Endothelial cell (in vitro differentiated cells): ENCODE measurements around the gene ZG16B. TPM values are rescaled to one million over a fixed set of nuclear protein-coding genes. Genes with fewer than 3 reads are reported as not detected.

Source experiments
- DNase-seq: peaks from one replicate; pipeline ENCODE4 v3.0.0; 2021; ENCODE audit warnings: low spot score
- H3K27ac Mint-ChIP-seq: one replicate; pipeline ENCODE4 v1.8.0; 2021; ENCODE audit warnings: mixed read lengths, inconsistent platforms; ENCODE audit not compliant: unreplicated experiment
- H3K27me3 Mint-ChIP-seq: one replicate; pipeline ENCODE4 v1.8.0; 2021; ENCODE audit warnings: mild to moderate bottlenecking, moderate library complexity, mixed read lengths, inconsistent platforms; ENCODE audit not compliant: unreplicated experiment
- H3K36me3 Mint-ChIP-seq: one replicate; pipeline ENCODE4 v1.8.0; 2021; ENCODE audit warnings: mild to moderate bottlenecking, low read depth, mixed read lengths, inconsistent platforms; ENCODE audit not compliant: unreplicated experiment
- H3K4me1 Mint-ChIP-seq: one replicate; pipeline ENCODE4 v1.8.0; 2021; ENCODE audit warnings: mild to moderate bottlenecking, mixed read lengths, inconsistent platforms; ENCODE audit not compliant: unreplicated experiment
- H3K4me3 Mint-ChIP-seq: one replicate; pipeline ENCODE4 v1.8.0; 2021; ENCODE audit warnings: mild to moderate bottlenecking, mixed read lengths, inconsistent platforms; ENCODE audit not compliant: unreplicated experiment
- H3K9me3 Mint-ChIP-seq: one replicate; pipeline ENCODE4 v1.8.0; 2021; ENCODE audit warnings: mixed read lengths, inconsistent platforms; ENCODE audit not compliant: unreplicated experiment
- total RNA-seq: library from RNA; stranded (reverse); fragmentation: NEBNext Ultra II Directional; extraction: Animal tissue kit (Norgen Biotek cat#: 25700); gene quantifications from one replicate; pipeline ENCODE4 v1.2.1, GENCODE V29; 2021; ENCODE audit not compliant: unreplicated experiment
- TF ChIP-seq, protein P1 (sequence below): fragments of 200-600 bp; sonication (generic); IDR thresholded peaks from one replicate; pipeline ENCODE4 v1.5.0; 2021; ENCODE audit warnings: antibody characterized with exemption; ENCODE audit not compliant: unreplicated experiment

Gene ZG16B
- total RNA-seq, 1 donor from 2014 or later = 1.3 TPM

DNA sequence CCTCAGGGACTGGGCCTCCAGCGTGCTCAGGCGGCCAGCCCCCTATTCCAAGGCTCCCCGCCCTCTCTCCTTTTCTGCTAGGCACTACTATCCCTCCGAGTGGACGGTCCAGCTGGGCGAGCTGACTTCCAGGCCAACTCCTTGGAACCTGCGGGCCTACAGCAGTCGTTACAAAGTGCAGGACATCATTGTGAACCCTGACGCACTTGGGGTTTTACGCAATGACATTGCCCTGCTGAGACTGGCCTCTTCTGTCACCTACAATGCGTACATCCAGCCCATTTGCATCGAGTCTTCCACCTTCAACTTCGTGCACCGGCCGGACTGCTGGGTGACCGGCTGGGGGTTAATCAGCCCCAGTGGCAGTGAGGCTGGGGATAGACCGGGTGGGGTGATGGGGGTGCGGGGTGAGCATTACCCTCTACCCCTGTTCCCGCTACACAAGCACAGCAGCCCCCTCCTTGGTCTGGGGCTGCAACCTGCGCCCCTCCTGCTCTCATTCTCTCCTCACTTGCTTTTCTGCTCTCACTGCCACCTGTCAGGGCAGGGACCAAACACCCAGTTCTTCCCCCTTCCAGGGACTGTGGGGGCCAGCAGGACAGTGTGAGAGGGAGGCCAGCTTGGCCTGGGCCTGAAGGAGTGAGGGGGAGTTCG, 30.8 kb upstream of the ZG16B start:
- H3K27me3 Mint-ChIP-seq = no peaks in the 10 kb centered on the region
- no peak for DNase-seq

DNA sequence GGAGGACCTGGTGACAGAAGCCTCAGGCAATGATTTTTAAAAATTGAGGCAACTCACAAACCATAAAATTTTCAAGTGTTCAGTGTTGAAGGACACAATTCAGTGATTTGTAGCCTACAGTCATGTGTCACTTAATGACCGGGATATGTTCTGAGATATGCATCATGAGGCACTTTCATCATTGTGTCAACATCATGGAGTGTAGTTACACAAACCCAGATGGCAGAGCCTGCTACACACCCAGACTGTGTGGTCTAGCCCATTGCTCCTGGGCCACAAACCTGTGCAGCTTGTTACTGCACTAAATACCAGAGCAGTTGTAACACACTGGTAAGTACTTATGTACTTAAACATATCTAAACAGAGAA, 30.3 kb upstream of the ZG16B start:
- no peak overlapping the region for H3K27ac Mint-ChIP-seq
- no peaks in the 10 kb centered on the region for H3K27me3 Mint-ChIP-seq
- H3K4me1 Mint-ChIP-seq = no peaks in the 10 kb centered on the region
- DNase-seq = no peak
- H3K9me3 Mint-ChIP-seq = no peaks in the 10 kb centered on the region
- no peaks in the 10 kb centered on the region for H3K36me3 Mint-ChIP-seq
- TF ChIP-seq, protein P1, sequence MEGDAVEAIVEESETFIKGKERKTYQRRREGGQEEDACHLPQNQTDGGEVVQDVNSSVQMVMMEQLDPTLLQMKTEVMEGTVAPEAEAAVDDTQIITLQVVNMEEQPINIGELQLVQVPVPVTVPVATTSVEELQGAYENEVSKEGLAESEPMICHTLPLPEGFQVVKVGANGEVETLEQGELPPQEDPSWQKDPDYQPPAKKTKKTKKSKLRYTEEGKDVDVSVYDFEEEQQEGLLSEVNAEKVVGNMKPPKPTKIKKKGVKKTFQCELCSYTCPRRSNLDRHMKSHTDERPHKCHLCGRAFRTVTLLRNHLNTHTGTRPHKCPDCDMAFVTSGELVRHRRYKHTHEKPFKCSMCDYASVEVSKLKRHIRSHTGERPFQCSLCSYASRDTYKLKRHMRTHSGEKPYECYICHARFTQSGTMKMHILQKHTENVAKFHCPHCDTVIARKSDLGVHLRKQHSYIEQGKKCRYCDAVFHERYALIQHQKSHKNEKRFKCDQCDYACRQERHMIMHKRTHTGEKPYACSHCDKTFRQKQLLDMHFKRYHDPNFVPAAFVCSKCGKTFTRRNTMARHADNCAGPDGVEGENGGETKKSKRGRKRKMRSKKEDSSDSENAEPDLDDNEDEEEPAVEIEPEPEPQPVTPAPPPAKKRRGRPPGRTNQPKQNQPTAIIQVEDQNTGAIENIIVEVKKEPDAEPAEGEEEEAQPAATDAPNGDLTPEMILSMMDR = no peak
- no peak overlapping the region for H3K4me3 Mint-ChIP-seq

More for the DNA sequence above, 30.8 kb upstream of the ZG16B start:
- TF ChIP-seq, protein P1 = no peak
- Mint-ChIP-seq H3K4me1 (no peaks in the 10 kb centered on the region), H3K27ac (no peak overlapping the region), H3K36me3 (no peaks in the 10 kb centered on the region), H3K9me3 (no peaks in the 10 kb centered on the region), H3K4me3 (no peak overlapping the region)

DNA sequence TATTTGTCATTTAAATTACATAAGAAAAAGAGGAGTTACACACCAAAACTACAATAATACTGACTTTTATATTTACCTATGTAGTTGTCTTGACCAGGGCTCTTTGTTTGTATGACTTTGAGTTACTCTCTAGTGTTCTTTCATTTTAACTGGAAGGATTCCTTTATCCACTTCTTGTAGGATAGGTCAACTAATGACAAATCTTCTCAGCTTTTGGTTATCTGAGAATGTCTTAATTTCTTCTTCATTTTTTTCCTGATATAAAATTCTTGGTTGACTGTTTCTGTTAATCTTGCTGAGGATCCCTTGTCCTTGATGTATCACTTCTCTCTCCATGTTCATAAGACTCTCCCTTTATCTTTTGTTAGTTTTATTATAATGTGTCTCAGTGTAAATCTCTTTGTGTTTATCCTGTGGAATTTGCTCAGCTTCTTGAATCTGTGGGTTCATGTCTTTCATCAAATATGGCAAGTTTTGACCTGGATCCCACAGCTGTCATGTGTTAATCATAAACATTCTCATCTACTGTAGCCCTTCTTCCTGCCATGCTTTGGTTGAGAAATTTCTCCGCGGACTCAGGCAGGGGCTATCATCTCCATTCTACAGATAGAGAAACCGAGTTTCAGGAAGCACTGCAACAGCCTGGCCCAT, 26.4 kb upstream of the ZG16B start:
- Mint-ChIP-seq H3K36me3 (peaks cover 4% of the 10 kb centered on the region), H3K9me3 (no peaks in the 10 kb centered on the region), H3K27ac (no peak overlapping the region), H3K4me1 (no peaks in the 10 kb centered on the region), H3K4me3 (no peak overlapping the region), H3K27me3 (peaks cover 4% of the 10 kb centered on the region)
- no peak for DNase-seq
- TF ChIP-seq, protein P1 = no peak

DNA sequence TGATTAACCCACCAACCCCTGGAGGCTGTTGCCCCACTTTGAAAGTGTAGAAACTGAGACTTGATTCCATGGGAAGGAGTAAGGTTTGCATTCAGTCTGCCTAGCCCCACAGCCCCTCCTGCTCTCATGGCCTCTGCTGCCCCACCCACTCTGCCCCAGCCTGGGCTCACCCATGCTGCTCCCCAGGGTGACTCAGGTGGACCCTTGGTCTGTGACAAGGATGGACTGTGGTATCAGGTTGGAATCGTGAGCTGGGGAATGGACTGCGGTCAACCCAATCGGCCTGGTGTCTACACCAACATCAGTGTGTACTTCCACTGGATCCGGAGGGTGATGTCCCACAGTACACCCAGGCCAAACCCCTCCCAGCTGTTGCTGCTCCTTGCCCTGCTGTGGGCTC, 25.4 kb upstream of the ZG16B start:
- Mint-ChIP-seq H3K36me3 (peaks cover 4% of the 10 kb centered on the region), H3K4me1 (no peaks in the 10 kb centered on the region), H3K27ac (no peak overlapping the region), H3K4me3 (no peak overlapping the region), H3K27me3 (peaks cover 4% of the 10 kb centered on the region), H3K9me3 (no peaks in the 10 kb centered on the region)
- no peak for DNase-seq
- TF ChIP-seq, protein P1 = no peak

DNA sequence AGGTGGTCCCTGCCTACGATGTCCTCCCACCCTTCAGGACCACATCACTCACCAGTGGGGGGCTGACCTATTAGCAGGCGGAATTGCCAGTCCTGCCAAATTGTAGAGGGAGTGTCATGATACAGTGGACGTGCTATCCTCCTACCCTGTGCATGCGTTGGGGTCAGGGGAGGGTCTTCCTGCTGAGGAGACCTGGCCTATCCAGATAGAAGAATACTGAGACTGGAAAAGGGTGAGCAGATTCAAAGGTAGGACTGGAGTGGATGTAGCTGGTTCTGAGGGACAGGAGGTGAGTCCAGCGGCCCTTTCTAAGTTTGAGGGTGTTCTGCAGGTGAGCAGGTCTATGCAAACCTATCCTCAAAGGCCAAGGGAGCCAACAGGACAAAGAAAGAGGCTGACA, 23.8 kb upstream of the ZG16B start:
- Mint-ChIP-seq H3K4me3 (no peak overlapping the region), H3K4me1 (no peaks in the 10 kb centered on the region), H3K27me3 (peaks cover 4% of the 10 kb centered on the region), H3K9me3 (no peaks in the 10 kb centered on the region), H3K36me3 (peaks cover 4% of the 10 kb centered on the region), H3K27ac (no peak overlapping the region)
- DNase-seq = no peak
- TF ChIP-seq, protein P1 = no peak
